GM18868 (cell line): ENCODE results near the gene R3HDM2.

Source experiments
- ATAC-seq: cut with Tn5 transposase; IDR thresholded peaks from one replicate; pipeline ENCODE4 v1.9.1; 2021; ENCODE audit warnings: mild to moderate bottlenecking, moderate library complexity; ENCODE audit not compliant: unreplicated experiment

R3HDM2 gene

DNA sequence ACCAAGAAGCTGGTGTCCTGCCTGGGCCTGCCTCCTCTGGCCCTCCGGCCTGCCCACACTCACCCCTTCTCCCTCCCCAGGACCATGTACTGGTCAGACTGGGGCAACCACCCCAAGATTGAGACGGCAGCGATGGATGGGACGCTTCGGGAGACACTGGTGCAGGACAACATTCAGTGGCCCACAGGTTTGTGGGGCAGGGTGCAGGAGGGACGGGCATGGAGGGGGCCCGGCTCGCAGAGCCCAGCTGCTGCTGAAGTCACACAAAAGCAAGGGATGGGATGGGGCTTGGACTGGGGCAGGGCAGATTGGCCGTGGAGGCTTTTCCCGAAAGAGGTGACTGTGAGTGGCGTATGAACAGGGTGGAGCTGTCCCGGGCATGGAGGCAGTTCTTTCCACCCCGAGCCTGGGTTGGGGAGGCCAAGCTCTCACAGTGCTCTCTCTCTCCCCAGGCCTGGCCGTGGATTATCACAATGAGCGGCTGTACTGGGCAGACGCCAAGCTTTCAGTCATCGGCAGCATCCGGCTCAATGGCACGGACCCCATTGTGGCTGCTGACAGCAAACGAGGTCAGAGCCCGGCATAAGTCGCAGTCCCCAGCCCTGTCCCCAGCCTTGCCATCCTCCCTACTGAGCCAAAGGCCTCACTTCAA lies 222.1 kb downstream of the R3HDM2 start:
- no peak for ATAC-seq

DNA sequence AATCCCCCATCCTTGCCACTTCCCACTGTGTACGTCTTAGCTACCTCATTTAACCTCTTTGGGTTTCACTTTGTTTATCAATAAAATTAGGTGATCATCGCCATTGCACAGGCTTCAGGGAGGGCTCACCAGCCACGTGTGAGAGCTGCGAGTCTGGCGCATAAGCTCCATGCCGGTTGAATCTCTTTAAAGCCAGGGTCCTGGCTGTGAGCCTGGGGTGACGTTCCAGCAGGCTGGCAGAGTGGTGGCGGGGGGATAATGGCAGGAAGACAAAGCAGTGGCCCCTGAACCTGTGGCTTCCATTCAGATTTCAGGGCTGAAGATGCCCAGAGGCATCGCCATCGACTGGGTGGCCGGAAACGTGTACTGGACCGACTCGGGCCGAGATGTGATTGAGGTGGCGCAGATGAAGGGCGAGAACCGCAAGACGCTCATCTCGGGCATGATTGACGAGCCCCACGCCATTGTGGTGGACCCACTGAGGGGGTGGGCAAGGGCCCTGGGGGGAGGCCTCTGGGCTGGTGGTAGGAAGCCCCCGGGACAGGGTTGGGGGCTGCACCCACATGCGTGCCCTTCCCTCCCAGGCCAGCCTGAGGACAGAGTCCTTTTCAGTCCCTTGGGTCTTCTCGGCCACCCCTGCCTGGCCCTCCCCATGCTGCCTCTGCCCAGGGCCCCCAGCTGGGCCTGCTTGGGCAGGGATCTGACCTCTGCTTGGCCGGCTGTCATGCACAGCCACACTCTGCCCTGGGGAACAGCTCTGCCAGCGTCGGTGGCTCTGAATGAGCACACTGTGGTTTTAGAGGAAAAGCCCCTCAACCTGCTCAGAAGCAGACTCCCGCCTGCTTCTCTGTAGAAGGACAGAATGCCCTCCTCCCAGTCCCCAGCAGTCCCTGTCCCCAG lies 222.9 kb downstream of the R3HDM2 start:
- ATAC-seq: no peak

DNA sequence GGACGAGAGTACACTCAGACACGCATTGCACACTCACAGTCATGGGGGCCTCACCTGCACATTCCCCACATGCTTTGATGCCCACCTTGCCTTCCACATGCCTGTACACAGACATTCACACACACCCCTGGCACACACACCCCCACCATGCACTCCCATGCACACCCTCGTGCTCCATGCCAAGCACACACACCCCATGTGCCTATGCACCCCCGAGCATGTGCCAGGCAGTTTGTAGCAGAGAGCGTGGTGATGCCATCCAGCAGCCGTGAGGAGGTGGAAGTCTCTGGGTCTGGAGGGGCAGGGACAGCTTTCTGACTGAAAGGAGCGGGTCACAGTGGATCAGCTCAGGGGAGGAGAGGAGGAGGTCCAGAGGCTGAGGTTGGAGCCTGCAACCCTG lies 224.9 kb downstream of the R3HDM2 start:
- ATAC-seq: no peak

DNA sequence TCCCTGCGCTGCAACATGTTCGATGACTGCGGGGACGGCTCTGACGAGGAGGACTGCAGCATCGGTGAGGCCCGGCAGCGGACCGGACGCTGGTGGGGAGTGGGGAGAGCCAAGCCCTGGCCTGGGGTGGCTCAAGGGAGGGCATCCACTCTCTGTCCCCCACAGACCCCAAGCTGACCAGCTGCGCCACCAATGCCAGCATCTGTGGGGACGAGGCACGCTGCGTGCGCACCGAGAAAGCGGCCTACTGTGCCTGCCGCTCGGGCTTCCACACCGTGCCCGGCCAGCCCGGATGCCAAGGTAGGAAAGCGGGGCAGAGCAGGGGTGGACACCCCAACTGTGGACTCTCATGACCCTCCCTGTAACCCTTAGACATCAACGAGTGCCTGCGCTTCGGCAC lies 225.7 kb downstream of the R3HDM2 start:
- no peak for ATAC-seq

DNA sequence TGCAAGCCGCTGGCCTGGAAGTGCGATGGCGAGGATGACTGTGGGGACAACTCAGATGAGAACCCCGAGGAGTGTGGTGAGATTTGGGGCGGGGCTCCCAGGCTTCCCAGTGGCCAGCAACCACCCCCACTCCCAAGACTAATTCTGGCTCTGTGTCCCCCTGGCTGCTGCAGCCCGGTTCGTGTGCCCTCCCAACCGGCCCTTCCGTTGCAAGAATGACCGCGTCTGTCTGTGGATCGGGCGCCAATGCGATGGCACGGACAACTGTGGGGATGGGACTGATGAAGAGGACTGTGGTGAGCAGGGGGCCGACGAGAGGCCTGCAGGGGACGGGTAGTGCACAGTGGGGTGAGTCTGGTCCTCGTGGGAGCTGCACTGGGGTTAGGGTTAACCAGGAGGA lies 226.4 kb downstream of the R3HDM2 start:
- ATAC-seq: no peak

DNA sequence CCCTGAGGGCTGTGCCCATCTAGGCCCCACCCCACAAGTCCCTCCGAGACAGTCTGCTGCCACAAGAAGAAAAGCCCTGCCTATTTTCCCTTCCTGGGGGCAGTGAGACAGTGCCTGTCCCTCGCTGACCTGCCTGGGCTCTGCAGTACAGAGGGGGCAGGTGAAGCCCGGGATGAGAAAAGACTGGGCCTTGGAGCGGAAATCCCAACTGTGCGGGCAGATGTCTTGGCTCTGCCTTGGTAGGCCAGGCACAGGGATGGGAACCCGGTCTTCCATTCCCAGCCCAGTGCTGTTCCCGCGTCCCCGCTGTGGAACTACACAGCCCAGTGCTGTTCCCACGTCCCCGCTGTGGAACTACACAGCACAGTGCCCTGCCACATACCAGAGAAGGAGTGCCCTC lies 227.1 kb downstream of the R3HDM2 start:
- no peak for ATAC-seq
